ENCODE measurements around the gene CDC14A.
"Not testable (repeated sequence)": the region's sequence is repeated elsewhere in the genome, so short reads cannot be mapped to it uniquely, and the experiment has no call there.

Gene CDC14A

GRCh38 chr1:100363831-100364230 lies 11.5 kb downstream of the CDC14A start:
- Histone ChIP-seq H3K79me2 (ENCODE audit: control insufficient read depth, insufficient read depth, low read length, poor library complexity) (peaks cover 3% of the 10 kb centered on the region), H3K9ac (ENCODE audit: low read length) (no peak overlapping the region), H2BK5ac (ENCODE audit: low read depth, low read length, poor library complexity) (no peak overlapping the region), H3K4me2 (ENCODE audit: low read length) (no peak overlapping the region), H2BK120ac (ENCODE audit: insufficient read depth, low read length, poor library complexity) (no peak overlapping the region), H3K18ac (ENCODE audit: low read length) (no peak overlapping the region), H2AFZ (ENCODE audit: insufficient read depth, low read length, poor library complexity) (no peak overlapping the region), H4K8ac (ENCODE audit: low read depth, low read length) (no peak overlapping the region), H3K36me3 (ENCODE audit: control insufficient read depth in 1 of 2, insufficient read depth in 2 of 2, low read length in 2 of 2) (peaks cover 3 to 9% of the 10 kb centered on the region in 2 experiments), H2AK5ac (ENCODE audit: low read length) (no peak overlapping the region), H4K12ac (ENCODE audit: low read depth, low read length) (no peak overlapping the region), H3K14ac (ENCODE audit: low read length) (no peak overlapping the region), H3K4me3 (ENCODE audit: low read depth, low read length) (no peak overlapping the region), H3K27ac (ENCODE audit: low read depth, low read length) (no peak overlapping the region), H4K91ac (ENCODE audit: low read depth, low read length) (no peak overlapping the region), H3K23ac (ENCODE audit: low read length) (no peak overlapping the region), H2BK12ac (ENCODE audit: low read length) (no peak overlapping the region), H3K4ac (ENCODE audit: low read depth, low read length) (peak overlapping the region; percentile 39), H3K9me3 (ENCODE audit: insufficient read depth, low read depth, low read length) (peaks cover 2% of the 10 kb centered on the region), H3K4me1 (ENCODE audit: control insufficient read depth in 1 of 2, insufficient read depth in 2 of 2, low read length in 2 of 2) (peaks cover 2 to 3% of the 10 kb centered on the region in 2 experiments), H3K79me1 (ENCODE audit: low read length) (no peaks in the 10 kb centered on the region), H3K27me3 (ENCODE audit: insufficient read depth, low read length) (no peaks in the 10 kb centered on the region)
- WGBS (ENCODE audit: extremely low coverage, insufficient coverage, insufficient read length): no CpG with 5 or more reads among the region's 4 CpGs
- DNase-seq: no peak

DNA sequence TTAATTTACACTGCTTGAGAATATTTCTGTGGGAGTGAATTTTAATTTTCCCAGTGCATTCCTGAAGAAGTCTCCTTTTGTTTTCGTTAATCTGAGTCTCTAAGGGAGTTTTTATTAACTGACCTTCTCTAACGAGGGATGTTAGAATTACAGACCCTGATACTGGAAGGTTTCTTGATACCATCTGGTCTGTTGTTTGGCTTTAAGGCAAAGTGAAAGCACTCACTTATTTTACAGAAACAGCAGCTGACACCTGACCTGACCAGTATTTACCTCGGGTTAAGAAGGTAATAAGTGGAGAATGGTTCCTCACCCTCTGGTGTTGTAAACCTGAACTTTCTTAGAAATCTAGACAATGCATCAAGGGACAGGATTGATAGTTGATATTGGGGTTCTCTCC lies 12.4 kb downstream of the CDC14A start:
- Histone ChIP-seq H3K4me1 (ENCODE audit: control insufficient read depth in 1 of 2, insufficient read depth in 2 of 2, low read length in 2 of 2) (peaks cover 0 to 3% of the 10 kb centered on the region in 2 experiments), H3K79me1 (ENCODE audit: low read length) (no peaks in the 10 kb centered on the region), H3K9me3 (ENCODE audit: insufficient read depth, low read depth, low read length) (peaks cover 2% of the 10 kb centered on the region), H3K27ac (ENCODE audit: low read depth, low read length) (no peak overlapping the region), H3K4me2 (ENCODE audit: low read length) (no peak overlapping the region), H3K4me3 (ENCODE audit: low read depth, low read length) (no peak overlapping the region), H2BK120ac (ENCODE audit: insufficient read depth, low read length, poor library complexity) (no peak overlapping the region), H4K12ac (ENCODE audit: low read depth, low read length) (no peak overlapping the region), H2BK12ac (ENCODE audit: low read length) (no peak overlapping the region), H4K91ac (ENCODE audit: low read depth, low read length) (no peak overlapping the region), H3K23ac (ENCODE audit: low read length) (no peak overlapping the region), H2AK5ac (ENCODE audit: low read length) (no peak overlapping the region), H2BK5ac (ENCODE audit: low read depth, low read length, poor library complexity) (no peak overlapping the region), H3K36me3 (ENCODE audit: control insufficient read depth in 1 of 2, insufficient read depth in 2 of 2, low read length in 2 of 2) (peaks cover 3 to 5% of the 10 kb centered on the region in 2 experiments), H3K4ac (ENCODE audit: low read depth, low read length) (no peak overlapping the region), H3K14ac (ENCODE audit: low read length) (no peak overlapping the region), H3K18ac (ENCODE audit: low read length) (no peak overlapping the region), H3K27me3 (ENCODE audit: insufficient read depth, low read length) (no peaks in the 10 kb centered on the region), H3K79me2 (ENCODE audit: control insufficient read depth, insufficient read depth, low read length, poor library complexity) (no peaks in the 10 kb centered on the region), H2AFZ (ENCODE audit: insufficient read depth, low read length, poor library complexity) (no peak overlapping the region), H3K9ac (ENCODE audit: low read length) (no peak overlapping the region), H4K8ac (ENCODE audit: low read depth, low read length) (no peak overlapping the region)
- no CpG with 5 or more reads among the region's 3 CpGs for WGBS (ENCODE audit: extremely low coverage, insufficient coverage, insufficient read length)
- no peak for DNase-seq

GRCh38 chr1:100366209-100366525 lies 13.9 kb downstream of the CDC14A start:
- no peak for DNase-seq
- H3K4me3 ChIP-seq (ENCODE audit: low read depth, low read length): no peak overlapping the region
- H3K36me3 ChIP-seq (ENCODE audit: control insufficient read depth in 1 of 2, insufficient read depth in 2 of 2, low read length in 2 of 2): peaks cover 3 to 5% of the 10 kb centered on the region in 2 experiments
- H3K4me1 ChIP-seq (ENCODE audit: control insufficient read depth in 1 of 2, insufficient read depth in 2 of 2, low read length in 2 of 2): peaks cover 0 to 3% of the 10 kb centered on the region in 2 experiments
- no peak overlapping the region for H2BK120ac ChIP-seq (ENCODE audit: insufficient read depth, low read length, poor library complexity)
- no CpG with 5 or more reads among the region's 1 CpG for WGBS (ENCODE audit: extremely low coverage, insufficient coverage, insufficient read length)
- H2AK5ac ChIP-seq (ENCODE audit: low read length): no peak overlapping the region
- peaks cover 2% of the 10 kb centered on the region for H3K9me3 ChIP-seq (ENCODE audit: insufficient read depth, low read depth, low read length)
- H3K9ac ChIP-seq (ENCODE audit: low read length): no peak overlapping the region
- no peaks in the 10 kb centered on the region for H3K27me3 ChIP-seq (ENCODE audit: insufficient read depth, low read length)
- no peaks in the 10 kb centered on the region for H3K79me1 ChIP-seq (ENCODE audit: low read length)
- no peak overlapping the region for H2BK5ac ChIP-seq (ENCODE audit: low read depth, low read length, poor library complexity)
- H3K27ac ChIP-seq (ENCODE audit: low read depth, low read length): no peak overlapping the region
- H2BK12ac ChIP-seq (ENCODE audit: low read length): no peak overlapping the region
- H3K79me2 ChIP-seq (ENCODE audit: control insufficient read depth, insufficient read depth, low read length, poor library complexity): no peaks in the 10 kb centered on the region
- H4K91ac ChIP-seq (ENCODE audit: low read depth, low read length): no peak overlapping the region
- no peak overlapping the region for H3K4me2 ChIP-seq (ENCODE audit: low read length)
- no peak overlapping the region for H4K8ac ChIP-seq (ENCODE audit: low read depth, low read length)
- H4K12ac ChIP-seq (ENCODE audit: low read depth, low read length): no peak overlapping the region
- no peak overlapping the region for H3K23ac ChIP-seq (ENCODE audit: low read length)
- H3K18ac ChIP-seq (ENCODE audit: low read length): no peak overlapping the region
- no peak overlapping the region for H3K14ac ChIP-seq (ENCODE audit: low read length)
- H3K4ac ChIP-seq (ENCODE audit: low read depth, low read length): no peak overlapping the region
- no peak overlapping the region for H2AFZ ChIP-seq (ENCODE audit: insufficient read depth, low read length, poor library complexity)

DNA sequence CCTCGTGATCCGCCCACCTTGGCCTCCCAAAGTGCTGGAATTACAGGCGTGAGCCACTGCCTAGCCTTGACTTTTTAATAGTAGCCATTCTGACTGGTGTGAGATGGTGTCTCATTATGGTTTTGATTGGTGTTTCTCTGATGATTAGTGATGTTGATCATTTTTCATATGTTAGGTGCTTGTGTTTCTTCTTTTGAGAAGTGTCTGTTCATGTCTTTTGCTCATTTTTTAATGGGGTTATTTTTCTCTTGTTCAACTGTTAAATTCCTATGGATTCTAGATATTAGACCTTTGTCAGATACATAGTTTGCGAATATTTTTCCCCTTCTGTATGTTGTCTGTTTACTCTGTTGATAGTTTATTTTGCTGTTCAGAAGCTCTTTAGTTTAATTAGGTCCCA lies 17.0 kb downstream of the CDC14A start:
- H3K4me3 ChIP-seq (ENCODE audit: low read depth, low read length); H3K79me2 ChIP-seq (ENCODE audit: control insufficient read depth, insufficient read depth, low read length, poor library complexity); H4K8ac ChIP-seq (ENCODE audit: low read depth, low read length); H2BK5ac ChIP-seq (ENCODE audit: low read depth, low read length, poor library complexity); H4K12ac ChIP-seq (ENCODE audit: low read depth, low read length); H2BK12ac ChIP-seq (ENCODE audit: low read length); DNase-seq; H3K79me1 ChIP-seq (ENCODE audit: low read length); H2BK120ac ChIP-seq (ENCODE audit: insufficient read depth, low read length, poor library complexity); H4K91ac ChIP-seq (ENCODE audit: low read depth, low read length); H3K14ac ChIP-seq (ENCODE audit: low read length); H3K27me3 ChIP-seq (ENCODE audit: insufficient read depth, low read length); H3K9ac ChIP-seq (ENCODE audit: low read length); H2AK5ac ChIP-seq (ENCODE audit: low read length); H3K27ac ChIP-seq (ENCODE audit: low read depth, low read length); H3K9me3 ChIP-seq (ENCODE audit: insufficient read depth, low read depth, low read length); H3K36me3 ChIP-seq (ENCODE audit: control insufficient read depth in 1 of 2, insufficient read depth in 2 of 2, low read length in 2 of 2); H3K23ac ChIP-seq (ENCODE audit: low read length); H3K4me1 ChIP-seq (ENCODE audit: control insufficient read depth in 1 of 2, insufficient read depth in 2 of 2, low read length in 2 of 2); H3K18ac ChIP-seq (ENCODE audit: low read length); H2AFZ ChIP-seq (ENCODE audit: insufficient read depth, low read length, poor library complexity); H3K4ac ChIP-seq (ENCODE audit: low read depth, low read length); H3K4me2 ChIP-seq (ENCODE audit: low read length): not testable (repeated sequence)
- WGBS (ENCODE audit: extremely low coverage, insufficient coverage, insufficient read length): no CpG with 5 or more reads among the region's 4 CpGs
